Measurements from ENCODE around the gene SETD3. TPM values are rescaled to one million over a fixed set of nuclear protein-coding genes. Genes with fewer than 3 reads are reported as not detected.

Gene SETD3
- polyA plus RNA-seq, 12 donors: 55.8 to 87.3 (median 74.3) TPM; not detected in 1

DNA sequence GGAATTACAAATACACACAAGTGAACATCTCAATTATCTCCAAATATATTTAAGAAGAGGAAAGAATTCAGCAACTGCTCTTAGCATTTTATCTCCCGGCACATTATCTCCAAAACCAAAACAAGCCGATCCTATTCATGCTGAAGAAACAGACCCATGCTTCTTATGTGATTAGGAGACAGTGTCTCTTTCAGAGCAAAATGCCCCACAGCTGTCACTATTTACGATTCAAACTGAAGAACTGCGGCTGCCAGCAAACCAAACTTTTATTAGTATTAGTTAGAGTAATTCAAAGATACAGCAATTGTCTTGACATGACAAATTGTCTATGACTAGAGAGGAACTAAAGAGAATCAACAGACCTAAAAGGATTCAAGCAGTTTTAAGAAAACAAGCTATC is 79.4 kb downstream of the SETD3 start:
- no peak for DNase-seq

DNA sequence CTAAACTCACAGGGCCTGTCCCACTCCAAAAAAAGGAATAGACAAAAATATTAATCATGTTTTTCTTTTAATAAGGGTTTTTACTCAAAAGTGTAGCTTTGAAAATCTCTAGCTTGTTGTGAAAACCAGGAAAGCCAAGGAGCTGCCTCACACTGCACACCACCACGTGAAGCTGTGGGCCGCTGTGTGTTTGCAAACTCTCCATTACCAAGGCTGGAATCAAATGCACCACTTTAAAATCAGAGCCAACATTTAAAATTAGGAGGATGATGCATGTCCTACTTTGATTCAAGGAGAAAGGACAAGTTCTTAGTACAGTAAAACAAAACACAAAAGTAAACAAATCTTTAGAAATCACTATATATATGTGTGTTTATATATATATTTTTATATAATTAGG is 83.0 kb downstream of the SETD3 start:
- DNase-seq: no peak

GRCh38 chr14:99395909-99396530 is 84.6 kb downstream of the SETD3 start:
- DNase-seq: no peak

DNA sequence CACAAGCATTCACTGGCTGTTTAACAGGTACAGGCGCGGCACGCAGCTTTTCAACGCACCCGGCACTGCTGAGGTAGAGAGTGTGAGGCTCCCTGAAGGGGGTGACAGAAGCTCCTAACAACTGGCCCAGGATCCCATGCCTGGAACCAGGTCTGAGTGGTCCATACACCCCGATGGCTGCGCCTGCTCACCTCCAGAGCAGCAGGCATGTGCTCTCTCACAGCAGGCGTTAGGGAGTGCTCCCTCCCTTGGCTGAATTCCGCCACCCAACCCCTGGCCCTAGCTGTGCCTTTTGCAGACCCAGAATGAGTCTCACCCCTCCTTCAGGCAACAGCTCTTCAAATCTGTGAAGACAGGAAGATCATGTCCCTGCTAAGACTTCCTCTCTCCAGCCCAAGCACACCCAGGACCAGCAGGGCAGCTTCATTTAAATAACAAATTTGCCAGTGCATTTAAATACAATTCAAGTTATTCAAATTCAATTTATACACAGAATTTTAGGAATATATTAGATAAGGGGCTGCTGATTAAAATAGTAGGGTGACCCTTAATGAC is 86.0 kb downstream of the SETD3 start:
- DNase-seq: no peak

DNA sequence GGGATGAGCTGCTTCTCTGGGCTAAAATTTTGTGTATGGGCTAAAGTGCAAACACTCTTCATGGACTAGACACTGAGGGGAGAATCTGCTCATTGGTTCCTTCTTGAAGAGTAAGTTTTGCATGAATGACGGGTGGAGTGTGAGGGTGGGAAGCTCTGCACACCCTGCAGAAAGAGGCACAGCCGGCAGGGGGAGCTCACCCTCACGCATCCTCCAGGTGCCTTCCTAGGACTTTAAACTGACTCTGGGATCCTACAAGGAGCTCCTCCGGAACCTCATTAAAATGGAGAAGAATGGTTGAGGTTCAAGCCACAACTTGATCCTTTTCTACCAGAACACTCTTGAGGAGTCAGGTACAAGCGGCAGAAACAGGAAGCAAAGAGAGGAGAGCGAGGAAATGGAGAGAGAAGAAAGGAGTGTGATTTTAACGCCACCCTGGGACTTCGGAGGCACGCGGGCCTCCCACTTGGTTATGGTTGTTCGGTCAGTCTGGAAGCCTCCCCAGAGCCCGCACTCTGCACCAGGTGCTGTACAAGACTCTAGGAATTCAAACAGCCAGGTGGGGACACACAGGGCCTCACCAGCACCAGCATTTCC is 87.5 kb downstream of the SETD3 start:
- no peak for DNase-seq

DNA sequence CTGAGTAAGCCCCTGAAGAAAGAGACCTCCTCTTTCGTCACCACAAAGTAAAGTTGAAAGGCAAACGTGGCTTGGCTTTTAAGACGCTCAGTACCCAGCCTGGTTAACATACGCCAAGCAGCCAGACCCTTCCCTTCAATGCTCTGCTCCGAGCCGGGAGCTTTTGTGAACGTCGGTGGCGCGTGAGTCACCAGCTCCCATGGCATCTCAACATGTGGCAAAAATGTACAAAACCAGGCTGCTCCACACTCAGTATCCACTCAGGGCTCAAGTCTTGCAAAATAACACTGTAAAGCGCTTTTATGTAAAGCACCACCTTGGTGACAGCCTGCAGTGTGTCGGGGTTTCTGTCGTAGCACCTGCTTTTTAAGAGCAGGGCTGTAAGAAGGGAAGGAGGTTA is 89.0 kb downstream of the SETD3 start:
- DNase-seq: no peak

- no peak for DNase-seq
Observed at GRCh38 chr14:99389174-99389826, 91.4 kb downstream of the SETD3 start.

DNA sequence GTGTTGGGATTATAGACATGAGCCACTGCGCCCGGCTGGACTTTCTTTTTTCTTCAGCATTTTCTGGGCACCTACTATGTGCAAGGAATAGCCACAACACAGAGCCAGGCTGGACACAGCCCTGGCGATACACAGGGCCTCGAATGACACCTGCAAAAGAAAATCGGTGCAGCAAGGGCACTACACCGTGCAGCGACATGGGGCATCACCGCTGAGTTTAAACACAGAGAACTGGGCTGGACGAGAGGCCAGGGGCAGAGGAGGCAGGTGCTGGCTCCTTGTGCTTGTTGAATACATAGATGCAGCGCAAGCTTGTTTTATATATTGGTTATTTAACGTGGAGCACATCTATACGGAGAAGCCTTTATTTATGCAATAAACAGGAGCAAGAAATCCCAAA is 92.4 kb downstream of the SETD3 start:
- no peak for DNase-seq

- DNase-seq: no peak
Observed at GRCh38 chr14:99387880-99388279, 92.8 kb downstream of the SETD3 start.

DNA sequence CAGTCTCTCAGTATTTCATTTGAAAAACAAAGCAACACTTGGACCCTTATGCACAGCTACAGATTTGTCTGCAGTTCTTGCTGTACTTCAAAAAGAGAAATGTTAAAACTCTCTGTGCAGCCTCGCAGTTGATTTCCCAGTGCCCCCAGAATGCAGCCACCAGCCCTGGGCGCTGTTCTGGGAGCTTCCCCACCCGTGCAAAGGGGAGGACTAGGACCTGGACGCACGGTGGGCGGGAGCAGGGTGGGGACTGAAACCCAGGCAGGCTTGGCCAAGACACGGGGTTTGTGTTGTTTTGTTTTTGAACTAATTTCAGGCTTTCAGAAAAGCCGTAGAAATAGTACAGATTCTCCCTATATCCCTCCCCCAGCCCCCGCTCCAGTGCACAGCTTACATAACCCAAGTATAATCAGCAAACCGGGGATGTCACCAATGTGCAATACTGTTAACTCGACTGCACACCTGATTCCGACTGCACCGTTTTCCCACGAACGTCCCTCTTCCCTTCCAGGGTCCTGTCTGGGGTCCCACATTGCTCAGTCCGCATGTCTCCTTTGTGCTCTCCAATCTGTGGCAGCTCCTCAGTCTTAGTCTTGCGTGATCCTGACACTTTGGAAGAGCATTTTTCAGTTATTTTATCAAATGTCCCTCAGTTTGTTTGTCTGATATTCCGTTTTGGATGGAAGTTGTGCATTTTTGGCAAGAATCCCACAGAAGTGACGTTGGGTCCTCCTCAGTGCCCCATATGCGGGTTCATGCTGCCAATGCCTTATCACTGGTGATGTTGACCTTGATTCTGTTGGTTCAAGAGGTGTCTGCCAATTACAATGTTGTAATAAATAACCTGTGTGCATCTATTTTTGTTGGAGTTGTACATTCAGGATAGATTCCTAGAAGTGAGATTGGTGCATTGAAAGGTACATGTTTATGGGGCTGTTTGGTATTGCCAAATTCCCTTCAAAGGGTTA is 95.9 kb downstream of the SETD3 start:
- no peak for DNase-seq

GRCh38 chr14:99383472-99384449 is 96.9 kb downstream of the SETD3 start:
- no peak for DNase-seq

DNA sequence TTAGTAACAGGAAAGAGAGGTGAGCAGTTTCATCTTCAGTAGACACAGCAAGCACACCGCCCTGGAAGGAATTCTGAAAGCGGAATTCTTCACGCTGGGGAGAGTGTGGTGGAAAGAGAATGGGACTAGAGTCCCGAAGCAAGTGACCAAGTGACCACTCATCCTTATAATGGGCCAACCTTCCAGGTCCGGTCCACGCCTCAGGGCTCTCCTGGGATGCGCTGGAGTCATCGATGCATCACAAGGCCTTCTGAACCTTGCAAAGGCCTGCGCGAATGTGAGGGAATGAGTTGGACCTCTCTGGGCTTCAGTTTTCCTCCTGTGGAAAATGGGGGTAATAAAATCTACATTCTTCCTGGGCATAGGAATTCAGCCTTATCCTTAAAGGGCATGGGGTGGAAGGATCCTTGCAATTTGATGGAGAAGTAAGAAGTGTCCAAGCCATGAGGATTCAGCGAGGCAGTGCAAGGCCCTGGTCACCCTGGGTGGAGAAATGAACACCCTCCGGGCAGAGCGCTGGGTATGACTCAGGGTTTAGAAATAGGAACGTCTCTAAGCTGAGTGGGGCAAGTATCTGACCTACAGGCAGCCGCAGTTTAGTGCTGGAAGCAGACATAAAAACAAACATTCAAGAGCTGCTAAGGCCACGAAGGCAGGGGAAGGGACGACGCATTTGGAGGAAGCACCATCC is 97.7 kb downstream of the SETD3 start:
- DNase-seq: no peak

DNA sequence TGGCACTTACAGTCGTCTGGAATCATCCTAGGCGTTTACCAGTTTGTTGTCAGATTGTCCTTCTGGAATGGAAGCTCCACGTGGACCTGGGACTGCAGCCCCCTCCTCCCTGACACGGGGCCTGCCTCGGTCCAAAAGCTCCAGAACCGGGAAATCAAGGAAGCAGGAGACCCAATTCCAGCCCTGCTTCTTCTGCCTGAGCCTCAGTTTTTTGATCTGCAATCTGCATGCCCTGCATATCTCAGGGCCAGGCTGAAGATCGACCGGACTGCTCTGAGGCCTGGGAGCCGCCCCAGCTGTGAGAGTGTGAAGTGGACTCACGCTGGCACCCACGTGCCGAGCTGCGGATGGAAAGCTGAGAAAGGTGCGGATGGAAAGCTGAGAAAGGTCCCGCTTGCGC is 98.6 kb downstream of the SETD3 start:
- no peak for DNase-seq

DNA sequence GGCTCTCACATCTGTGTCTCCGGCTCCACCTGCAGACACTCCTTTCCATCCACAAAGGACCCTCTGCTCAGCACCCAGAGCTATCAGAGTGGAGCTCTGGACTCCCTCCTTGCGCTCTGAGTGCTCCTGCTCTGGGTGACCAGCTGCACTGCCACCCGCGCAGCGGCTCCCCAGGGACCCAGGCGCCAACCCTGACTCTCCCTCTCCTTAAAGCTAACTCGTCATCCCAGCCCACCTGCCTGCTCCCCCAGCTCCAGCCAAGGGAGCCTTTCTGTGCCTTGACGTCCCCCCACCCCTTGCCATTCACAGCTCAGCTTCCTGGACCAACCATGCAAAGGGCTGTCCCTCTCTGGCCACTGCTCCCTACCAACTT is 99.0 kb downstream of the SETD3 start:
- no peak for DNase-seq

DNA sequence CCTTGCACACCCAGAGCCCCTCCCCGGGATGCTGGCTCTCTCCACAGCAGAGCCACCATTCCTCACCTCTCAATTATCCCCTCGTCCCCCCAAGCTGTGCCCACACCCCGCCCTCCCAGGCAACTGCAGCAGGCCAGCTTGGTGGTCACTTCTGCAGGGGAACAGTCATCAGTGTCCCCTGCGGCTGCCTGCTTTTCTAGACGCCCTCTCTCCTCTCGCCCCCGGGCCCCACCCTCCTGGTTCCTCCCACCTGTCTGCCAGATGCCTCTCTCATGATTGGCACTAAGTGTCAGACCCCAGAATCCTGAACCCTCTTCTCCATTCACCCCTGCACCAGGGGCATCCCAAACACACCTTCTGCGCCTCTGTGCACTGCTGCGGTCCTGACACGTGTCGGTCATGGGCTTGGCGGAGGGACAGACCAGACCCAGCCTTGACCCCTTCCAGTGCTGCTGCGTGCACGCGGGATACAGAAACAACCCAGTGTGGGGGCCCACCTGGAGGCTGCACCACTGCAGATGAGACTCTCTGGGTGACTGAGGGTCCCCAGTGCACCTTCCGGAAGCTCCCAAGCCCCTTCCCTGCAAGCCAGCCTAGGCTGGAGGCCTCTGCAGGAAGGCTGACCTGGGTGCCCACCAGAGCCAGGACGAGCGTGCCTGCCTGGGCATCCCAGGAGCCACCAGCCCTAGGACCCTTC is 99.5 kb downstream of the SETD3 start:
- no peak for DNase-seq

DNA sequence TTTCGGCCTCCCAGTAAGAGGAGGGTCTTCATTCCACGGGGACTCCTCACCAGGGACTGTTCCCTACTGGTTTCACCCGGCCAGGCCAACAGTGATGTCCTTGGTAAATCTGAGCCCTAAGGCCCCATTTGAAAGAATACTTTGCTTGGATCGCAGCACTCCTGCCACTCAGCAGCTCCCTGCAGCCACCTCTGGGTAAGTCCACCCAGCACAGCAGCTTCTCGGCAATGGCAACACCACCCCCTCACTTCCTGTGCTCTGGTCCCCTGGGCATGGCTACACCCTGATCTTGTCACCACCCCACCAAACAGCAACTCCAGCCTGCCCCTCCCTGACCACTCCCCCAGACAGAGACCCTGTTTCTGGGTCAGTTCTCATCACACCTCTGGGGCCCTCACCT is 100.3 kb downstream of the SETD3 start:
- DNase-seq: no peak

DNA sequence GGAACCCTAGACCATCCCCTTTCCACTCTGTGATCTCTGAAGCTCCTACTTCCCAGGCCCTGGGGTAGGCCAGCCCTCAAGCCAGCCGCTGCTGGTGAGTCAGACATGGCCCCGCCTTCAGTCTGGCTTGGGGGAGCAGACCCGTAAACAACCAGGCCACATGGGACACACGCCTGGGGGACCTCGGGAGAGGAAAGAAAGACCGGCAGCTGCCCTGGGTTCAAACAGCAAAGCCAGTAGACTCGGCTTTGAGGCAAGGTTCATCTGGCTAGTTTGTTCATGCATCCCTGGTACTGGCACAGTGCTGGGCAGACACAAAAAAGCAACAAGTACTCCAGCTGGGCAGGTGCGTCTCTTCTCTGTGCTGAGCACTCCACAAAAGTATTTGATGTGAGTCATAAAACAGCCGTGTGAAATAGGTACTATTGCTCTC is 101.9 kb downstream of the SETD3 start:
- DNase-seq: no peak

- DNase-seq: no peak
Observed at GRCh38 chr14:99377951-99378350, 102.7 kb downstream of the SETD3 start.

GRCh38 chr14:99374964-99375363 is 105.7 kb downstream of the SETD3 start:
- DNase-seq: no peak

Data from muscle of arm (tissue), 12 donors.